PFSK-1 (cell line): ENCODE data around the gene TNS3.

ENCODE experiments used
- FOXP2 ChIP-seq: optimal IDR thresholded peaks from 2 replicates; pipeline ENCODE3; 2011; ENCODE audit warnings: borderline replicate concordance, control low read depth, inconsistent platforms; ENCODE audit not compliant: insufficient read depth; ENCODE audit errors: extremely low read length, extremely low read depth
- POLR2AphosphoS5 ChIP-seq: IDR thresholded peaks from 2 replicates; pipeline ENCODE4 v1.6.1; 2012; ENCODE audit warnings: low read depth, mild to moderate bottlenecking, control low read depth, low read length, moderate library complexity
- SIN3A ChIP-seq: IDR thresholded peaks from 2 replicates; pipeline ENCODE4 v1.6.1; 2012; ENCODE audit warnings: mild to moderate bottlenecking, low read length, moderate library complexity, borderline replicate concordance; ENCODE audit not compliant: insufficient read depth
- TAF1 ChIP-seq: IDR thresholded peaks from 2 replicates; pipeline ENCODE4 v1.6.1; 2012; ENCODE audit warnings: low read length, control low read depth, borderline replicate concordance; ENCODE audit not compliant: insufficient read depth
- TF ChIP-seq, protein P1 (sequence below), 2 experiments: IDR thresholded peaks; 2 replicates each; pipeline versions ENCODE4 v1.6.1 to v1.8.0; 2011 to 2012; ENCODE audit warnings: low read depth in 2 of 2, low read length in 2 of 2, control low read depth in 1 of 2, inconsistent platforms in 1 of 2, mild to moderate bottlenecking in 1 of 2, moderate library complexity in 1 of 2; ENCODE audit not compliant: insufficient read depth in 1 of 2

The TNS3 gene

DNA sequence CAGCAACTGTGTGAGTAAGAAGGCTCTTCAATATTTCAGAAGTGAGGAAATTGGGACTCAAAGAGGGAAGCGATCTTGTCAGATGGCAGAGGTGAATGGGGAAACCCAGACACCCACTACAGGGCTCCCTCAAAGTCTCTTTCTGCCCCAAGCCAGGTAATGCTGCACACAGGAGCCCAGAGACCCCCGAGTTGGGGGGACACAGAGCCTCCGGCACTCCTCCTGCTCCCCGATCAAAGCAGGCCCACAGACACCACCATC is 139.4 kb downstream of the TNS3 start:
- TF ChIP-seq SIN3A, result no peak
- TF ChIP-seq POLR2AphosphoS5, result no peak
- TF ChIP-seq, protein P1, sequence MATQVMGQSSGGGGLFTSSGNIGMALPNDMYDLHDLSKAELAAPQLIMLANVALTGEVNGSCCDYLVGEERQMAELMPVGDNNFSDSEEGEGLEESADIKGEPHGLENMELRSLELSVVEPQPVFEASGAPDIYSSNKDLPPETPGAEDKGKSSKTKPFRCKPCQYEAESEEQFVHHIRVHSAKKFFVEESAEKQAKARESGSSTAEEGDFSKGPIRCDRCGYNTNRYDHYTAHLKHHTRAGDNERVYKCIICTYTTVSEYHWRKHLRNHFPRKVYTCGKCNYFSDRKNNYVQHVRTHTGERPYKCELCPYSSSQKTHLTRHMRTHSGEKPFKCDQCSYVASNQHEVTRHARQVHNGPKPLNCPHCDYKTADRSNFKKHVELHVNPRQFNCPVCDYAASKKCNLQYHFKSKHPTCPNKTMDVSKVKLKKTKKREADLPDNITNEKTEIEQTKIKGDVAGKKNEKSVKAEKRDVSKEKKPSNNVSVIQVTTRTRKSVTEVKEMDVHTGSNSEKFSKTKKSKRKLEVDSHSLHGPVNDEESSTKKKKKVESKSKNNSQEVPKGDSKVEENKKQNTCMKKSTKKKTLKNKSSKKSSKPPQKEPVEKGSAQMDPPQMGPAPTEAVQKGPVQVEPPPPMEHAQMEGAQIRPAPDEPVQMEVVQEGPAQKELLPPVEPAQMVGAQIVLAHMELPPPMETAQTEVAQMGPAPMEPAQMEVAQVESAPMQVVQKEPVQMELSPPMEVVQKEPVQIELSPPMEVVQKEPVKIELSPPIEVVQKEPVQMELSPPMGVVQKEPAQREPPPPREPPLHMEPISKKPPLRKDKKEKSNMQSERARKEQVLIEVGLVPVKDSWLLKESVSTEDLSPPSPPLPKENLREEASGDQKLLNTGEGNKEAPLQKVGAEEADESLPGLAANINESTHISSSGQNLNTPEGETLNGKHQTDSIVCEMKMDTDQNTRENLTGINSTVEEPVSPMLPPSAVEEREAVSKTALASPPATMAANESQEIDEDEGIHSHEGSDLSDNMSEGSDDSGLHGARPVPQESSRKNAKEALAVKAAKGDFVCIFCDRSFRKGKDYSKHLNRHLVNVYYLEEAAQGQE (IDR thresholded peaks at IDR 0.05; ENCODE audit: insufficient read depth in 1 of 2, low read depth in 2 of 2, low read length in 2 of 2), result no peak
- TF ChIP-seq TAF1, result no peak
- no peak for TF ChIP-seq FOXP2

DNA sequence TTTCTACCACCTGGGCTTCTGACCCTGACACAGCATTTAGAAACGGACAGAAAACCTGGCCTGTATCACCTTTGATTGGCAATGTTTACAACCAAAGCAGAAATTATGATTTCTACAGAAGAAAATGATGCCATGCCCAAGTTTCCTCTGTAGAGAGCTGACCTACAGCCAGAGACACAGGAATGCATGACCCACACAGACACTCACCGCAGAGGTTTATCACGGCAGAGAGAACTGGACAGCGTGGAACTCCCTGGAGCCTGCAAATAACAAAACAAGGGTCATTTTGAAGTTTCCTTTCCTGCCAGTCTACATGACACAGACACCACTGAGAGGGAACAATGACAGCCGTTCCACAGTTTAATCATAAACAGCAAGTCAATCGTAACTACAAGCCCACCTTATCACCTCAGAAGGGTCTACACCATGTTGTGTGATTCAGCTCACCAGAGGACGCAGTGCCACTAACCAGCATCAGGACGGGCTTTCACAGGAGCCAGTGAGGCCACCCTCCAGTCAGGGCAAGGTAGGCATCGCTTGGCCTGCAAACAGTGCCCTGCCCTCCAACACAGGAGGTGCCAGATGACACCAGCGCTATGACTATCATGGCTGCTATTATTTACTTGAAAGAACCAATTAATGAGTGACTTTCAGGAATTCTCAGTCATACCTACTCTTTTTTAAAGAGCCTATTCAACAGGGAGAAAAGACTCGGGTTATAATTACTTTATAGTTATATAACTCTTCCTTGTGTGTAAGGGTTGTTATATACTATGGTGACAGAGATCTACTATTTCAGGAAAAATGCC is 139.9 kb downstream of the TNS3 start:
- no peak for TF ChIP-seq FOXP2
- TF ChIP-seq, protein P1 (IDR thresholded peaks at IDR 0.05; ENCODE audit: insufficient read depth in 1 of 2, low read depth in 2 of 2, low read length in 2 of 2), result no peak
- TF ChIP-seq POLR2AphosphoS5, result no peak
- no peak for TF ChIP-seq SIN3A
- TF ChIP-seq TAF1, result no peak

DNA sequence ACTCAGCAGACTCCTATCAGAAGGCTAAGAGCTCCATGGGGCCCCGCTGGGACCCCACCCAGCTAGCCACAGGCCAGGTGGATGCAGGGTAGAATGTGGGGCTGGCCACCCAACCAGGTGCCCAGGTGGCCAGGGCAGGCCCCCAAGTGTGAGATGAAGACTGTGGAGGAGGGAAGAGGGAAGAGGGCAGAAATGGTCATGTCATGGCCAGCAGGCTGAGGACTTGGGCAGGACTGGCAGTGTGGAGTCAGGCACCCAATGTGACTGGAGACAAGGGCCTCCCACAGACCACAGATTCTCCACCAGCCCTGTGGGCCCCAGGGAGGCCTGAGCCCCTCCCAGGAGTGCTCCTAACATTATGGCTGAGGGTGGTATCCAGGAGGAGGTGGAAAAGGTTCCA is 141.6 kb downstream of the TNS3 start:
- TF ChIP-seq TAF1 (no peak), FOXP2 (no peak), SIN3A (no peak), POLR2AphosphoS5 (no peak)
- TF ChIP-seq, protein P1 (IDR thresholded peaks at IDR 0.05; ENCODE audit: insufficient read depth in 1 of 2, low read depth in 2 of 2, low read length in 2 of 2), result no peak

DNA sequence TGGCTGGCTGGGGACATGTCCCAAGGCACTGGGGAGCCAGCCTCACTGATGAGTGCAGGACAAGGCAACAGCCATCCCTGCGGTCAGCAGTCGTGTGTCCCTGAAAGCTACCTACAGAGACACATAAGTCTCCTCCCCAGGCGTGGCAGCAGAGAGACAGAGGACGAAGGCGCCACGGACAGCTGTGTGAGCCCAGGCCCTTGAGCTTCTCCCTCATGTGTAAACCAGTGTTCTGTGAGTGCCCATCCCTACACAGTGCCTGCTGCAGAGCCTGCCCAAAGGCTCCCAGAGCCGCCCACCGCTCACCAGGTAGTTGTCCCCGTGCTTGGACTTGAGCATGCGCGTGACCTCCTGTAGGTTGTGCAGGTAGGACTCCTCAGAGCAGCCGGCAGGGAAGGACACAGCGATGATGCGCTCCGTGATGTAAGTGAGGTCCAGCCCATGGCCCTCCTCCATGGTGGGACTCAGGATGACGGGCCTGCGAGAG is 142.7 kb downstream of the TNS3 start:
- no peak for TF ChIP-seq POLR2AphosphoS5
- no peak for TF ChIP-seq SIN3A
- TF ChIP-seq TAF1, result no peak
- TF ChIP-seq, protein P1 (IDR thresholded peaks at IDR 0.05; ENCODE audit: insufficient read depth in 1 of 2, low read depth in 2 of 2, low read length in 2 of 2), result no peak
- TF ChIP-seq FOXP2, result no peak
